GM19193 (cell line): Measurements from ENCODE around the gene TGFBR3.

Experiments used
- POLR2A ChIP-seq: IDR thresholded peaks from 4 replicates; pipeline ENCODE4 v1.6.1; 2011; ENCODE audit not compliant: insufficient read depth, insufficient read length; ENCODE audit errors: extremely low read depth

The TGFBR3 gene

GRCh38 chr1:91827459-91828321, 58.3 kb downstream of the TGFBR3 start:
- no peak for TF ChIP-seq POLR2A

GRCh38 chr1:91827087-91827458, 58.9 kb downstream of the TGFBR3 start:
- no peak for TF ChIP-seq POLR2A

GRCh38 chr1:91826649-91827048, 59.3 kb downstream of the TGFBR3 start:
- no peak for TF ChIP-seq POLR2A

GRCh38 chr1:91826248-91826647, 59.7 kb downstream of the TGFBR3 start:
- TF ChIP-seq POLR2A: no peak

- no peak for TF ChIP-seq POLR2A
These were observed 64.7 kb downstream of the TGFBR3 start for GRCh38 chr1:91821126-91821868.

GRCh38 chr1:91819038-91819788, 66.7 kb downstream of the TGFBR3 start:
- TF ChIP-seq POLR2A: no peak

GRCh38 chr1:91818713-91818975, 67.3 kb downstream of the TGFBR3 start:
- TF ChIP-seq POLR2A: no peak

- TF ChIP-seq POLR2A: no peak
These were observed 68.6 kb downstream of the TGFBR3 start for GRCh38 chr1:91817211-91817905.

- TF ChIP-seq POLR2A: no peak
These were observed 69.9 kb downstream of the TGFBR3 start for GRCh38 chr1:91816031-91816430.

- TF ChIP-seq POLR2A: no peak
These were observed 71.5 kb downstream of the TGFBR3 start for GRCh38 chr1:91814448-91814847.

- TF ChIP-seq POLR2A: no peak
These were observed 72.1 kb downstream of the TGFBR3 start for GRCh38 chr1:91813813-91814212.

GRCh38 chr1:91811363-91812025, 74.5 kb downstream of the TGFBR3 start:
- TF ChIP-seq POLR2A: no peak

- TF ChIP-seq POLR2A: no peak
These were observed 76.6 kb downstream of the TGFBR3 start for GRCh38 chr1:91809317-91809716.

- TF ChIP-seq POLR2A: no peak
These were observed 77.9 kb downstream of the TGFBR3 start for GRCh38 chr1:91807921-91808620.
